Measurements from ENCODE around the gene MDFIC.

DNA sequence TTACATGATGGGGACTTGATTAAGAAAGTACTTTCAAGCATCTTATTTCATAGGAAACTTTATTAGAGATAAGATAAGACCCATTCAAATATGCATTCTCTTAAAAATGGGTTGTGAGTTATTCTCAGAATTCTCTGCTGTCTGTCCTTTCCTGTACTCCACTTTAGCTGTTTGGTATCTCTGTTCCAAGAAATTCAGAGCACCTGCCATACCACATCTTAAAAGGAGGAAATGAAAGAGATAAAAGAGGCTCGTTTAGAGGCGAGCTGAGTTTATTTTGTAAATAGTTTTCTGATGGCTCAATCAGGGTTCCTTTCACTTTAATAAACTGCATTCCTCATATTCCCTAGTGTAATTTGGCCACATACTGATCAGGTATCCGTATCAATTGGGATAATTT, 87.2 kb downstream of the MDFIC start:
- TF ChIP-seq EZH2 (IDR thresholded peaks at IDR 0.05), result no peak
- TF ChIP-seq POLR2AphosphoS5 (IDR thresholded peaks at IDR 0.05; ENCODE audit: borderline replicate concordance, low read depth, low read length), result no peak
- no peak for TF ChIP-seq FOXP2 (optimal IDR thresholded peaks at IDR 0.05; ENCODE audit: control extremely low read depth, extremely low read length, insufficient read depth)

Data from SK-N-MC (cell line).